ENCODE measurements around the gene PLD4.

The PLD4 gene

DNA sequence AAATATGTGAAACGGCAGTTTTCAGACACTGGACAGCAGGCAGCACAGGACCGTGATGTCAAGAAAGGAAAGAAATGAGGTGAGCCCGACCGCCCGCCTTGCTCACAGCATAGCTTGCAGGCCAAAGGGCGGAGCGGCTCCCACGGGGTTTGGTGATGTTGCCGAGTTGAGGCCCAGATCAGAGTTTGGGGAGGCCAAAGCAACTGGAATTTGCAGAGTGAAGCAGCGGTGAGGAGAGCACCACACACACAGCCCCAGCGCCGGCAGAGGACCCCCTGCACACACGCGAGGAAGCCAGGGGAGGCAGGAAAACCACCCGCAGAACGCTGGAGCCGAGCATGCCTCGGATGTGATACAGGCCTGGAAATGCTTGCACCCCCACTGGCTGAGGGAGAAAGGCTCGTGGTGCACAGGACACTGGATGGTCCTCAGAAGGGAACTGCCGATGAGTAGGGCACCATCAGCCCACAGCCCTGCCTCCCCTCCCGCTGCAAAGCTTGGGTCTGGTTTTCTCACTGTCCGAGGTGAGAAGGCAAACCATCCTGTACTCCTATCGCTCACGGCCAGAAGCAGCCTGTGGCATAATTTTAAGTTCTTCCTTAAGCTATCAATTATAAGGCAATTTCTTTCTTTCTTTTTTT, 25.7 kb upstream of the PLD4 start:
- Histone ChIP-seq H3K36me3 (ENCODE audit: control insufficient read depth, low read length) (no peaks in the 10 kb centered on the region), H3F3A (ENCODE audit: control insufficient read depth, insufficient read depth) (peaks cover 5% of the 10 kb centered on the region; the same call in 1 of the 2 replicates), H3K4me1 (ENCODE audit: control insufficient read depth, low read length) (no peaks in the 10 kb centered on the region; the same call in 1 of the 2 replicates), H3K9me2 (replicated peaks; ENCODE audit: control insufficient read depth, low read length) (no peaks in the 10 kb centered on the region), H4K20me1 (ENCODE audit: control insufficient read depth, insufficient read depth, low read depth, low read length) (no peaks in the 10 kb centered on the region), H3K9me3 (ENCODE audit: control insufficient read depth, insufficient read depth, low read length) (no peaks in the 10 kb centered on the region), H3K4me3 (ENCODE audit: low read length) (no peak overlapping the region), H3K4me2 (ENCODE audit: low read length) (no peak overlapping the region), H3K27me3 (ENCODE audit: control insufficient read depth, low read length) (peaks cover 6% of the 10 kb centered on the region; the same call in 1 of the 2 replicates), H3K79me2 (ENCODE audit: control insufficient read depth, low read length) (no peaks in the 10 kb centered on the region), H3K27ac (ENCODE audit: low read depth, low read length) (no peak overlapping the region)
- TF ChIP-seq, protein P1, sequence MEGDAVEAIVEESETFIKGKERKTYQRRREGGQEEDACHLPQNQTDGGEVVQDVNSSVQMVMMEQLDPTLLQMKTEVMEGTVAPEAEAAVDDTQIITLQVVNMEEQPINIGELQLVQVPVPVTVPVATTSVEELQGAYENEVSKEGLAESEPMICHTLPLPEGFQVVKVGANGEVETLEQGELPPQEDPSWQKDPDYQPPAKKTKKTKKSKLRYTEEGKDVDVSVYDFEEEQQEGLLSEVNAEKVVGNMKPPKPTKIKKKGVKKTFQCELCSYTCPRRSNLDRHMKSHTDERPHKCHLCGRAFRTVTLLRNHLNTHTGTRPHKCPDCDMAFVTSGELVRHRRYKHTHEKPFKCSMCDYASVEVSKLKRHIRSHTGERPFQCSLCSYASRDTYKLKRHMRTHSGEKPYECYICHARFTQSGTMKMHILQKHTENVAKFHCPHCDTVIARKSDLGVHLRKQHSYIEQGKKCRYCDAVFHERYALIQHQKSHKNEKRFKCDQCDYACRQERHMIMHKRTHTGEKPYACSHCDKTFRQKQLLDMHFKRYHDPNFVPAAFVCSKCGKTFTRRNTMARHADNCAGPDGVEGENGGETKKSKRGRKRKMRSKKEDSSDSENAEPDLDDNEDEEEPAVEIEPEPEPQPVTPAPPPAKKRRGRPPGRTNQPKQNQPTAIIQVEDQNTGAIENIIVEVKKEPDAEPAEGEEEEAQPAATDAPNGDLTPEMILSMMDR (IDR thresholded peaks at IDR 0.05; ENCODE audit: low read depth, low read length, poor library complexity, severe bottlenecking) = no peak
- TF ChIP-seq EZH2phosphoT487 (IDR thresholded peaks at IDR 0.05; ENCODE audit: borderline replicate concordance, low read length) = no peak

DNA sequence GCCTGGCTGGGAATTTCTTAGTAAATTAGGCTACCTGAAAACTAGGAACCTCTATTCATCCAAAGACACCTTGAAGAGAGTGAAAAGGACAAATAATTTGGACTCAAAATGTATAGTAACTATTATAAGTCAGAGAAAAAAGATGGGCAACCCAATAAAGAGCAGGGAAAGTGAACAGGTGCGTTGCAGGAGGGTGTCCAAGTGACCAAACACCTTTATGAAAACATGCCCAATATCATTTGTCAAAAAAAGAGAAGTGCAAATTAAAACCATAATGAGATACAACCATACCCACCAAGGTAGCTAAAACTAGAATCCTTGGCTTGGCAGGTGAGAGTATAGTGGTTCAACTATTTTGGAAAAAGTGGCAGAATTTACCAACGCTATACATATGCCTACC, 24.9 kb upstream of the PLD4 start:
- no peak overlapping the region for H3K4me2 ChIP-seq (ENCODE audit: low read length)
- H3K4me3 ChIP-seq (ENCODE audit: low read length) = no peak overlapping the region
- H3K9me2 ChIP-seq (replicated peaks; ENCODE audit: control insufficient read depth, low read length) = no peaks in the 10 kb centered on the region
- no peaks in the 10 kb centered on the region for H3K4me1 ChIP-seq (ENCODE audit: control insufficient read depth, low read length)
- H3K9me3 ChIP-seq (ENCODE audit: control insufficient read depth, insufficient read depth, low read length) = no peaks in the 10 kb centered on the region
- TF ChIP-seq, protein P1 (IDR thresholded peaks at IDR 0.05; ENCODE audit: low read depth, low read length, poor library complexity, severe bottlenecking) = no peak
- no peak for TF ChIP-seq EZH2phosphoT487 (IDR thresholded peaks at IDR 0.05; ENCODE audit: borderline replicate concordance, low read length)
- no peak overlapping the region for H3K27ac ChIP-seq (ENCODE audit: low read depth, low read length)
- H3F3A ChIP-seq (ENCODE audit: control insufficient read depth, insufficient read depth) = peaks cover 5% of the 10 kb centered on the region; the same call in 1 of the 2 replicates
- H3K36me3 ChIP-seq (ENCODE audit: control insufficient read depth, low read length) = no peaks in the 10 kb centered on the region
- no peaks in the 10 kb centered on the region for H4K20me1 ChIP-seq (ENCODE audit: control insufficient read depth, insufficient read depth, low read depth, low read length)
- no peaks in the 10 kb centered on the region for H3K79me2 ChIP-seq (ENCODE audit: control insufficient read depth, low read length)
- H3K27me3 ChIP-seq (ENCODE audit: control insufficient read depth, low read length) = peaks cover 6% of the 10 kb centered on the region; the same call in 1 of the 2 replicates

DNA sequence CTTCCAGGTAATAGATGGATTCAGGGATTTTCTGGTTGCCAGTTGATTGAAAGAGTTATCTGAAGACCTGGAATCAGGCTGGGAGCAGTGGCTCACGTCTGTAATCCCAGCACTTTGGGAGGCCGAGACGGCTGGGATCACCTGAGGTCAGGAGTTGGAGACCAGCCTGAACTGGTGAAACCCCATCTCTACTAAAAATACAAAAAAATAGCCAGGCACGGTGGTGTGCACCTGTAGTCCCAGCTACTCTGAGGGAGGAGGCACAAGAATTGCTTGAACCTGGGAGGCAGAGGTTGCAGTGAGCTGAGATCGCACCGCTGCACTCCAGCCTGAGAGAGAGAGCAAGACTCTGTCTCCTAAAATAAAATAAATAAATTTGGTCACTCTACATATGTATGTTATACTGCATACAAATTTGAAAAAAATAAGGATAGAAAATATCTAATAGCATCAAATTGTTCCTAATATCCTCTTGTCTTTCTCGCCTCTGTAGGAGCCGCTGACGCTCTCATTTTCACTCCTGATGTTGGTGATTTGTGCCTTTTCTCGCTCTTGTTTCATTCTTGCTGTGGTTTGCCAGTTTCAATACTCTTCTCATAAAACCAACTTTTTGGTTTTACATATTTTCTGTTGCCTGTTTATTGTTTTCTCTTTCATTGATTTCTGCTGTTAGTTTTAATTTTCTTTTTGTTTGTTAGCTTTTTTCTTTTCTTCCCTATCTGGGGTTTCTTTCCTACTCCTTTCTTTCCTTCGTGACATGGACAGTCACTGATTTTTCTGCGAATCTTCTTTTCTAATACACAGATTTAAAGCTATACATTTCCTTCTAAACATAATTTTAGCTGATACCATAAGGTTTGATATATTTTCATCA, 23.8 kb upstream of the PLD4 start:
- Histone ChIP-seq H4K20me1 (ENCODE audit: control insufficient read depth, insufficient read depth, low read depth, low read length) (no peaks in the 10 kb centered on the region), H3K9me2 (replicated peaks; ENCODE audit: control insufficient read depth, low read length) (no peaks in the 10 kb centered on the region), H3K4me1 (ENCODE audit: control insufficient read depth, low read length) (no peaks in the 10 kb centered on the region), H3K9me3 (ENCODE audit: control insufficient read depth, insufficient read depth, low read length) (no peaks in the 10 kb centered on the region), H3K4me2 (ENCODE audit: low read length) (no peak overlapping the region), H3K79me2 (ENCODE audit: control insufficient read depth, low read length) (no peaks in the 10 kb centered on the region), H3K27me3 (ENCODE audit: control insufficient read depth, low read length) (peaks cover 6% of the 10 kb centered on the region; the same call in 1 of the 2 replicates), H3K36me3 (ENCODE audit: control insufficient read depth, low read length) (no peaks in the 10 kb centered on the region), H3K27ac (ENCODE audit: low read depth, low read length) (no peak overlapping the region), H3K4me3 (ENCODE audit: low read length) (no peak overlapping the region), H3F3A (ENCODE audit: control insufficient read depth, insufficient read depth) (peaks cover 5% of the 10 kb centered on the region; the same call in 1 of the 2 replicates)
- no peak for TF ChIP-seq EZH2phosphoT487 (IDR thresholded peaks at IDR 0.05; ENCODE audit: borderline replicate concordance, low read length)
- TF ChIP-seq, protein P1 (IDR thresholded peaks at IDR 0.05; ENCODE audit: low read depth, low read length, poor library complexity, severe bottlenecking) = no peak
